Skeletal muscle satellite cell (primary cell): Measurements from ENCODE around the gene TMEM235. TPM values are rescaled to one million over a fixed set of nuclear protein-coding genes. Genes with fewer than 3 reads are reported as not detected.

Experiments
- small RNA-seq: library from RNA; depleted of rRNA; stranded (forward); fragments of <200 nt; gene quantifications from one replicate; pipeline ENCODE3, GENCODE V24; 2012

Gene TMEM235

Small RNA genes lying within 50 kb of the gene (small RNA-seq; reads per million reads assigned to genes)
- gene AC087645.1 = not detected
